GM19193 (cell line): ENCODE data around the gene POLR1G.

Experiments used
- POLR2A ChIP-seq: IDR thresholded peaks from 4 replicates; pipeline ENCODE4 v1.6.1; 2011; ENCODE audit not compliant: insufficient read depth, insufficient read length; ENCODE audit errors: extremely low read depth

Gene POLR1G

DNA sequence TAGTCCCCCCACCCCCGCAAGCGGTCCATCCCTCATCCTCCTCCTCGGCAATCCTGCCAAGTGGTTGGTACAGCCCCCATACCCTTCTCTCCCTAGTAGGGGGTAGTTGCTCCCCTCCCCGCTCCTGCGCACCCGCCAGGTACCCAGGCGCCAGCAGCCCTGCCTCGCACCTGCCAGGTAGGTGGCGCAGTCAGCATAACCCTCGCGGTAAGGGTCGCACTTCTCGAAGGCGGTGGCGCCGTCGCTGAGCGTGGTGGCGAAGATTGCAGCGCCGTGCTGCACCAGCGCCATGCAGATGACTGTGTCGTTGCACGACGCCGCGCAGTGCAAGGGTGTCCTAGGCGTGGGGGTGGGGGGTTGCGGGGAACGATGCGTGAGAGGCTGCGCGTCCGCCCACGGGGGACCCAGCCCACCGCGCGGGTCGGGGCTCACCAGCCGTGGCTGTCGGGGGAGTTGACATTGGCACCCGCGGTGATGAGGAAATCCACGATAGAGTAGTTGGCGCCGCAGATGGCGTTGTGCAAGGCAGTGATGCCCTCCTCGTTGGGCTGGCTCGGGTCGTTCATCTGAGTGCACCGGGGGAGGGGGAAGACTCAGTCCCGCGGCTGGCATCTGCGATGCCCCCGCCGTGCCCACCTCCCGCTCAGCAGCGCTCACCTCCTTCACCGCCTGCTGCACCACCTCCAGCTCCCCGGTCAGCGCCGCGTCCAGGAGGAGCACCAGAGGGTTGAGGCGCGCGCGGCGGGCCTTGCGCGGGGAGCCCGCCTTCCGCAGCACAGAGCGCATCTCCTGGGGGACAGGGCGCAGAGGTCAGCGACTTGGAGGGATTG lies 20.8 kb upstream of the POLR1G start:
- TF ChIP-seq POLR2A = no peak

DNA sequence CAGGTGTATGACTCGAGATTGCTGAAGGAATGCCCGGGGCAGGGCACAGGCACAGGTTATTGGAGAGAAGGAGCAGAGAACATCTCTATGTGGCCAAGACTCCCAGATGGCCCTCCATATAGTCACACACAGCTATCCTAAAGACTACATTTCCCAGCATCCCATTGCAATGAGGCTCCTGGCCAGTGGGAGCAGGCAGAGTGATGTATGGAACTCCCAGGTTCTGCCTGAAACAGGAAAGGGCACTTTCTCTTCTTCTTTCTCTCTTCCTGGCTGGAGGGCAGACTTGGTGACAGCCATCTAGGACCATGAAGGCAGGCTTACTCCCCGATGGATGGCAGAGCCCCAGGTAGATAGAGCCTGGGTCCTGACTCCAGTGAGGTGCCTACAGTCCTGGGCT lies 15.1 kb upstream of the POLR1G start:
- TF ChIP-seq POLR2A = no peak

DNA sequence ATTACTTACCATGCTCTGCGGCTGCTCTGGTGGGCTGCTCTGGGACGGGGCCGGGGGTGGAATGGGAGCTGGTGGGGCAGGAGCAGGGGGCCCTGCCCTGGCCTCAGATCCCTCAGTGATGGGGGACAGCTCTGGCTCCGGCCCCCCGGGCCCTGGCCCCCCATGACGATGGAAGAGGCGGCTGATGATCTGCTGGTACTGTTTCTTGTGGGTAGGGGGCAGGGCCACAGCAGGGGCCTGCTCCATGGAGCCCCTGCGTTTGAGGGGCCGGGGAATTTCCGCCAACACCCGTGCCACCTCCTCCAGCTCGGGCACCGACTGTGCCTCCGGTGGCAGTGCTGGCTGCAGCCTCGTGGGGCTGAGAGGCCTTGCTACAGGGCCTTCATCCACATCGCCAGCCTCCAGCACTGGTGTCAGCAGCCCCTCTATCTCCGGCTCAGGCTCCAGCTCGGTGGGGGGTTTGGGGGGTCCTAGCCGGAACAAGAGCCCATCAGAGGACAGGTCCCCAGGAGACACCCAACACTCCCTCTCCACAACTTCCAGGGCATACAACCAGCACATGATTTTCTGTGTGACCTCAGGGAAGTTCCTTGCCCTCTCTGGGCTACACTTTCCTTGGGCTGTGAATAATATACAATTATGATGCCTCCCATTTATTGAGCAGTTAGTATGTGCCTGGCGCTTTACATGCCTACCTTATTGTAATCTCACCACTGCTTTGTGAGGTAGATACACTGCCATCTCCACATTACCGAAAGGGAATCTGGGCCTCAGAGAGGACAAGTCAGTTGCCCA lies 14.4 kb upstream of the POLR1G start:
- TF ChIP-seq POLR2A = no peak

DNA sequence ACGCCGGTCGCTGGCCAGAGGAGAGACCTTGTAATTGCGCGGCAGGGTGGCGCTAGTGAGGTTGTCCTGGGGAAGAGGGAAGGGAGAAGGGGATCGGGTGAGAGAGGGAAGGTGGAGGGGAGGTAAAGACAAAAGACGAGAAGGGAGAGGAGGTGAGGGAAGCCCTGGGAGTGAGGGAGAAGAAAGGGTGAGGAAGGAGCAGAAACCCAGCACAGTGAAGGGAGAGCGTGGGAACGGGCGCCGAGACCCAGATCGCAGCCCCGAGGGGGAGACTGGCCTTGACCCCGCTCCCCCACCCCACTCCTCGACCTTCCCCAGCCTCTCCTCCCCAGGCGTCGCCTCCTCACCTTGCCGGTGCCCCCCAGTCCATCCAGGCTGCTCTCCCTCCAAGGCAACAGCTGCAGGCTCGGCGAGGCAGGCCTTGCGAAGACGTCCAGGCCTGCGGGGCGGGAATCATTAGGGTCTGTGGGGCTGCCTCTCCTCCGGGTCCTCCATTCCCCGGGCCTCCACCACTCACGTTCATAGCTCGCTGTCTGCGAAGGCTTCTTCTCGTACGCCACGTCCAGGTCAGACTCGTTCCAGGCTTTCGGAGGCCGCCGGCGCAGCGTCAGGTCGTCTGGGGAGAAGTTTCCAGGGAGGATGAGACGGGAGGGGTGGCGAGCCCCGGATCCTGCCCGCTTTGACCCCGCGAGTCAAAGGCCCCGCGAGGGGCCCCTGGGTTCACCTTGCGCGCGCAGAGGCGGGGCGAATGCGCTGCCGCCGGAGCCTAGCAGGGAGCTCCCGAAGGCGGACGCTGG lies 10.4 kb upstream of the POLR1G start:
- TF ChIP-seq POLR2A = no peak

DNA sequence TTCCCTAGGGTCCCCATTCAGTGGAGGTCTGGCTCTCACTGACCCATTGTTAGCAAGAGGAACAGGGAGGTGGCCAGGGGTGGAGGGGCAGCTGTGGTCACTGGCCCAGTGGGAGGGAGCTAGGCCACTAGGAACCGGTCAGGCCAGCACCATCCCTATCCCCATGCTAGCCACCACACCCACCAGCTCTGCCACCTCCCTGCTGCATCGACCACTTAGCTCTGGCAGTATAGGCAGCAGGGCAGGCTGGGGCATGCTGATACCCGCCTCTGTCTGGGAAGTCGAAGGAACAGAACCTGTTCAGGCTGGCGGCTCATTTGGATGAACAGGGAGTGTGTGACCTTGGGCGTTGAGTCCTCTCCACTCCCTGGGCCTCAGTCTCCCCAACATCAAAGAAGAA lies 6.3 kb upstream of the POLR1G start:
- TF ChIP-seq POLR2A = no peak

DNA sequence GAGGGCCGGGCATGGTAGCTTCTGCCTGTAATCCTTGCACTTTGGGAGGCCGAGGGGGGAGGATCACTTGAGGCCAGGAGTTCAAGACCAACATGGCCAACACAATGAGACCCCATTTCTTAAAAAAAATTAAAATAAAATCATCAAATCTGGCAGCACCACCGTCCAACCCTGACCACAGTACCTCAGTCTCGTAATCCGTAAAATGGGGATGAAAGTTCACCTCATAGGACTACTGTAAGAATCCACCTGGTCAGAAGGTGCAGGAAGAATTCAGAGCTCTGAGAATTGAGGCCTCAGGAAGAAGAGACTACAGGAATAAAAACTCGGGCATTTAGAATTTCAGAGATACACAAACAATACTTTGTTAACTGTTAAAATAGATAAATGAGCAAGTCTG lies 4.6 kb upstream of the POLR1G start:
- TF ChIP-seq POLR2A = no peak

DNA sequence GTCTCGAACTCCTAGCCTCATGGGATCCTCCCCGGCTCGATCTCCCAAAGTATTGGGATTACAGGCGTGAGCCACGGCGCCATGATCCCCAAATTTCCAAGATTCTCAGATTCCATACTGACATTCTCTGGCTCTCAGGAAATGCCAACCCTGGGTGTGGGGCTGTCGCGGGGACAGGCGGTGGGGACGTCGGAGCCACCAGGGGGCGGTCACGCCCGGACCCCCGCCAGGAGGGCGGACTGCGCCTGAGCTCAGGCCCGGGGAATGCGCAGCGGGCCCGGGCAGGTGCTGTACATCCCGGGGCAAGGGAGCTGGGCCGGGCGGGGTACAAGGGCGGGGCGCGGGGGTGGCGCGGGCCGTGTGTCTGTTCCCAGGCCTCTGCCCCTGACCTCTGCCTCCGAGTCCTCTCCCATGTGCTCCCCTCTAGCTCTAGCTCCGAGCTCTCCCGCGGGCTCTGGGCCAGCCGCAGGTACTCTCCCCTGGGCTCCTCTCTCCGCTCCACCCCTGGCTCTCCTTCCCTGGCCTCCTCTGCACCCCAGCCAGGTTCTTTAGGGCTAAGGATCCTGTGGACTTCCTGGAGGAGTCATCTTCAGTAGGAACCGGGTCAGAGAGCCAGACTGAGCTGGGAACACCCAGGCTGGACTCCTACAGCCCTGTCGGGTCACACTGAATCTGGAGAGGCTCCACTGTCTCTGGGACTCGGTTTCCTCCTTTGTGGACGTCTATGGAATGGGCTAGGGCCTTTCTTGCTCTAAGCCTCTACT lies 4.0 kb upstream of the POLR1G start:
- no peak for TF ChIP-seq POLR2A

DNA sequence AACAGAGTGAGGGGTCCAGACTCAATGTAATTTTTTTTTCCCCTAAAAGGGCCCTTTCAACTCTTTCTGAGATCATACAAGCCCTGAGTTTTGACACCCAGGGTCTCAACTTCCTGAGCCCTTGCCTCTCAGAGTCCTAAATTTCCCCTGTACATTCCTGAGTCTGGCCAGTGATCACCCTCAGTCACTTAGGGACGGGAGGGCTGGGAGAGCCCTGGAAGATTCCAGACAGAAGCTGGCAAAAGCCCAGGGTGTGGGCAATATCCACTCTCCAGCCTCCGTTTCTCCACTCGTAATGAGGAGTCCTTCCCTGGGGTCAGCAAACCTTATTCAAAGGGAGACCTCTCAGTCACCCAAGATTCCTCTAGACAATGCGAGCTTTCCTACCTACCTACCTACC lies 3.2 kb upstream of the POLR1G start:
- no peak for TF ChIP-seq POLR2A

DNA sequence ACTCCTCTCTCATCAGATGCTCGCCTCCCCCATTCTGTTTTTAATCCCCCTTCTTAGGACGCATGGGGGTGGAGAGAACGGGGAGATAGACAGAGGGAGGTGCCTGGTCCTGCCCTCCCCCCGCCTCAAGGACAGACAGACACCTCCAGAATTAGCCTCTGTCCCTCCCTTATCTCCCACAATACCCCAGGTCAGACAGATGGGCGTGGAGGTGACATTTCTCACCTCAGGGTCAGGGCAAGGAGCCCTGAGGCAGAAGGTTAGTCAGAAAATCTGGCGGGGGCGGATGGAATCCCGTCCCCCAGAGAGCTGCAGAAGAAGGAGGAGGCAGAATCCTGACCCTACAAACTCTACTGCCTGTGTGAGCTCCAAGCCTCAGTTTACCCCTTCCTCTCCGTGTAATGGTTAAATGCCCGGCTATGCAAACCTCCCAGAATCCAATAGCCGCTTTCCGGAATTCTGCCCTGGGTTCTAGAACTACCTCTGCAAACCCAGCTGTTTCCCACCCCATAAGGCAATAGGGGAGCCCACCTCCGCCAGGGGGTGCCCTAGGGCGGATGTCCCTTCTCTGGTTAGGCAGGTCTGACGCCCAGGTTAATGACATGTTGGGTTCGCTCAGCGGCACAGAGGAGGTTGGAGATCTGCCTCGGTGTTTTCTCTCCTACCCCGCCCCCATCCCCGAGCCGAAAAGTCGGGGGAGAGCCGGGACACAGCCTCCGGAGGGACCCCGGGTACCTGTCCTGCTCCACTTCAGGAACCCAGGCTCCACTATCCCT lies 2.5 kb upstream of the POLR1G start:
- TF ChIP-seq POLR2A = no peak

DNA sequence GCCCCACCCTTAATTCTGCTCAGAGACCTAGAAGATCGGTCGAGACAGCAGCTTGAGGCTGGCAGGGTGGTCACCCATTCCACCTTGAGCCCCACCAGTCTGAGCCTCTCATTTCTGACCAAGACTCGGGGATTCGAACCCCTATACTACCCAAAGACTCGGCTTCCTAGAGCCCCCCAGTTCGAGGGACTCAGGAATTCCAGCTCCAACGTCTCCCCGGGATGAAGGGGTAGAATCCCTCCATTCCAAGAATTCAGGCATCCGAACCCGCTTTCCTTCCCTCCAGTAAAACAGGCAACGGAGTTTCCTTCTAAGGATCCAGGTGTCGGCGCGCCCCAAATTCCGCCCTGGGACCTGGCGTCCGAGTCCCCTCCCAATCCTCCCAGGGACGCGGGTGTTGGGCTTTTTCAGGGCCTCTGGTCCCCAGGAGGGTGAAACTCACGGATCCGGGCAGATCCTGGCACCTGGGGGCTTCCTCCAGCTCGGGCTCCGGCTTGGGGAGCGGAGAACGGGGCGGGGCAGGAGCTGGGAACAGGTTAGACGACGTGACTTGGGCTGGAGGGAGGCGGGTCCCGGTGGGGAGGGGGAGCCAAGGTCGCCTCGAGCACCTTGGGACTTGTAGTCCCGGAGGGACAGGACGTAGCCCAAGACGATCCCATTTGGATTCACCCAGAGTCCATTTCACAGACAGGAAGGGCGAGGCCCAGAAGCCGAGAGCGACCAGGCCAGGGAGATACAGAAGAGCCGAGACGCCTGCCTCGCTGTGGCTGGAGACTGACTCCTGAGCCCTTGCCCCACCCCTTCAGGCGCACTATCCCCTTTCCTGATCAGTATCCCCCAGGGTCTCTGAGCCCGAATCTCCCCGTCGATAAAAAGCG lies 1.6 kb upstream of the POLR1G start, which contains the start of gene PPP1R13L:
PPP1R13L (minus strand) TSS at position 513 of the 878 bp plus-strand sequence. CDS start 6,751 bp downstream, outside the sequence.
- TF ChIP-seq POLR2A = no peak

DNA sequence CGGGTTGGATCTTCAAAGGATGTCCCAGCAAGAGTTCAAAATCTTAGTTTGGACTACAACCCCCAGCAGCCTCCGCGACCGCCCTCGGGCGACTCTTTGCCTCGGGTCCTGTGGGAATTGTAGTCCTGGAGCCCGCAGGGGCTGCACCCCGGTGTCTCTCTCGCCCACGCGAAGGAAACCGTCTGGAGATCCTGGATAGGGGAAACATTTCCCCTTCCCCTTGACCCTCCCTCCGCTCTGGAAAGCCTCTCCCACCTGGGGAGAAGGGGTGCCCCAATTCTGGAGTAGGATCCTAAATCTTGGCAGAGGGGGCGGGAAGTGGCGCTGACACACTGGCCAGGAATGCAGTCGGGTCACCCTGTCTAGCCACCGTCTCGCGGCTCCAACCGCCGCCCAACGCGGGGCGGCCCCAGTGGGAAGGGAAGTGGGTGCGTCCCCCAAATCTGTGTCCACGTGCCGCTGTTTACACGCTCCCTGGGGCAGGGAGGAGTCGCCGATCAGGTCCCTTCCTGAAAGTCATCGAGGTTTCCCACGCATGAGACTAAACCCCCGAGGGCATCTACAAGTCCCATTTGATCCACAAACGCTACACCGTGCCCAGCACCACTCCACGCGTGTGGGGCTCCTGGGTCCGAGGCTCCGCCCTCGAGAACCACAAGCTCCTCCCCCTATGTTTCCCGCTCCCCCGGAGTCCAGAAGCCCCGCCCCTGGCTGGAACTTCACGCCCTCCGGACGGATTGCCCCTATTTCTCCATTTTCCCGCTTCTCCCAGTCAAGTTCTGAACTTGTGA lies 814 bp upstream of the POLR1G start:
- peak; percentile 46 for TF ChIP-seq POLR2A

DNA sequence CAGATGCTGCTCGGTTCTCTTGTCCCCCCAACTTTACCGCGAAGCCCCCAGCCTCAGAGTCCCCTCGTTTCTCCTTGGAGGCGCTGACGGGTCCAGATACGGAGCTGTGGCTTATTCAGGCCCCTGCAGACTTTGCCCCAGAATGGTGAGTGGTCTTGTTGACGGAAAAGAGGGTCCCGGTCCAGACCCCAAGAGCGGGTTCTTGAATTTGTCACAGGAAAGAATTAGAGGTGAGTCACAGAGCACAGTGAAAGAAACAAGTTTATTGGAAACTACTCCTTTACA lies 589 bp downstream of the POLR1G start:
- TF ChIP-seq POLR2A = no peak
